ENCODE measurements around the gene SLC16A5. TPM values are rescaled to one million over a fixed set of nuclear protein-coding genes. Genes with fewer than 3 reads are reported as not detected.

Gene SLC16A5
- total RNA-seq, 6 experiments from 2014 or later = 1.2 to 3.7 (median 1.7) TPM

DNA sequence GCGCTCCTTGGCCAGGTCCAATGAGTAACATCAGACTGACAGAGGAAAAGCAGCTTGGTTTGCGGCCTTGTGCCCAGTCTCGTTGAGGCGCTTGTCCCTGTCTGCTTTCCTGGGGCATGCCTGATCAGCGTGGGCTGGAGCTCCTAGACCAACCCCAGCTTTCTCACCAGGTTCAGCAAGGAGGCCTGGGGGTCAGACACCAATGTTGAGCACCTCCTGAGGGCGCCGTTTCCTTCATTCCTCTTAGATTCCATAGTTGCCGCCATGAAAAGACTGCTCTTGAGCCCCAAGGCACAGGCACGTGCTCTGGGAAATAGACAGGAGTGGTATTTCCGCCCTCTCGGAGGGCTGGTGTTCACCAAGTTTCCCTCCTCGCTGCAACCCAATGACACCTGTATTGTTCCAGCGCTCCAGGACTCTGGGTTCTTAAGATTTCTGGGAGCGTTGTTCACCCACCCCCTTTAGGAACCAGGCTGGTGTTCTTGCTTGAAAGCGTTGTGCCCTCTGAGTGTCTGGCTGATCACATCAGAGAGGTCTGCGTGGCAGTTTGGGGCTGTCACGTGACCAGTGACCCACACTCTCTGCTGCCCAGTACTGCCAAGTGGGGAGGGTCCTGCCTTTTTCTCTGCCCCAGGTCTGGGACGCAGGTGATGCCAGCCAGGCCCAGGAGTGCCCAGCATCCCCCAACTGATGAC lies 22.7 kb upstream of the SLC16A5 start:
- peaks cover 0 to 8% (median 0%) of the 10 kb centered on the region in 4 donors for H3K4me1 ChIP-seq
- 100% methylated on average over 4 of the region's 18 CpGs for WGBS (ENCODE audit: insufficient coverage, low coverage, low lambda C conversion rate, missing lambda C conversion rate)
- peaks cover 0 to 23% (median 12%) of the 10 kb centered on the region in 4 donors for H3K36me3 ChIP-seq
- peak overlapping the region in 1 of 3 donors; percentile 47 for H3K27ac ChIP-seq
- TF ChIP-seq, protein P1, sequence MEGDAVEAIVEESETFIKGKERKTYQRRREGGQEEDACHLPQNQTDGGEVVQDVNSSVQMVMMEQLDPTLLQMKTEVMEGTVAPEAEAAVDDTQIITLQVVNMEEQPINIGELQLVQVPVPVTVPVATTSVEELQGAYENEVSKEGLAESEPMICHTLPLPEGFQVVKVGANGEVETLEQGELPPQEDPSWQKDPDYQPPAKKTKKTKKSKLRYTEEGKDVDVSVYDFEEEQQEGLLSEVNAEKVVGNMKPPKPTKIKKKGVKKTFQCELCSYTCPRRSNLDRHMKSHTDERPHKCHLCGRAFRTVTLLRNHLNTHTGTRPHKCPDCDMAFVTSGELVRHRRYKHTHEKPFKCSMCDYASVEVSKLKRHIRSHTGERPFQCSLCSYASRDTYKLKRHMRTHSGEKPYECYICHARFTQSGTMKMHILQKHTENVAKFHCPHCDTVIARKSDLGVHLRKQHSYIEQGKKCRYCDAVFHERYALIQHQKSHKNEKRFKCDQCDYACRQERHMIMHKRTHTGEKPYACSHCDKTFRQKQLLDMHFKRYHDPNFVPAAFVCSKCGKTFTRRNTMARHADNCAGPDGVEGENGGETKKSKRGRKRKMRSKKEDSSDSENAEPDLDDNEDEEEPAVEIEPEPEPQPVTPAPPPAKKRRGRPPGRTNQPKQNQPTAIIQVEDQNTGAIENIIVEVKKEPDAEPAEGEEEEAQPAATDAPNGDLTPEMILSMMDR (IDR thresholded peaks at IDR 0.05) = no peak
- no peak for TF ChIP-seq POLR2A (IDR thresholded peaks at IDR 0.05)
- H3K9me3 ChIP-seq = no peaks in the 10 kb centered on the region
- intact Hi-C loops (cut with DNase I) = loop anchor here in 1 of 2 donors (10.0 kb wide), 1 partner anchor 50 kb away; no protein-coding TSS in a partner anchor
- DNase-seq (no peak), ATAC-seq (no peak)
- no peak overlapping the region for H3K4me3 ChIP-seq
- no peaks in the 10 kb centered on the region for H3K27me3 ChIP-seq

DNA sequence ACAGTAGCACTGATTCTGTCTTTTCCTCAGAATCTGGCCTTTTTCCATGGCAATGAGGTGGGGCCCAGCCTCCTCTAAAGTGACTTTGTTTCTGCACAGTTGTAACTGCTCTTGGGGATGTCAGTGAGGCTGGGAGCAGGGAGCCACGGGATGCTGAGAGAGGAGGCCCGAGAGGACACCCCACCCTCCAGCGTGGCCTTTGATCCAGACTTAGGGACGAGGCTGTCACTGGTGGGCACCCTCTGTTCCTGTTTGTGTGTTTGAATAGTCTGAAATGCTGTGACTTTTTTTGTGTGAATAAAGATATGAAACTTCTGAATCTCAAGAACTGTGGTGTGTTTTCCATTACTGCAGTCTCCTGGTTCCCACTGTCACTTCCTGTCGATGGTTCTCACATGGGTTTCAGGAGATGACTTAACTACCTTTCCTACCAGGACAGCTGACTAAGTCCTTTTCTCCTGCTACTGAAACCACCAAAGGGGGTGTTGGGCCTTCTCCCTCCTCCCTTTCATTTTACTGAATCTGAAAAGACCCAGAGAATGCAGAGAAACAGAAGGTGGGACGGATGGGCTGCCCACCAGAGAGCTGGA lies 22.1 kb upstream of the SLC16A5 start:
- peaks cover 0 to 23% (median 12%) of the 10 kb centered on the region in 4 donors for H3K36me3 ChIP-seq
- no peaks in the 10 kb centered on the region for H3K27me3 ChIP-seq
- peak; percentile 37 to 56 (median 50) for ATAC-seq
- peak overlapping the region in 1 of 3 donors; percentile 47 for H3K27ac ChIP-seq
- no peak for DNase-seq
- TF ChIP-seq, protein P1 (IDR thresholded peaks at IDR 0.05) = no peak
- no peak for TF ChIP-seq POLR2A (IDR thresholded peaks at IDR 0.05)
- no peak overlapping the region for H3K4me3 ChIP-seq
- H3K9me3 ChIP-seq = no peaks in the 10 kb centered on the region
- WGBS (ENCODE audit: insufficient coverage, low coverage, low lambda C conversion rate, missing lambda C conversion rate) = 39% methylated on average over 4 of the region's 6 CpGs
- intact Hi-C loops (cut with DNase I) = loop anchor here in 1 of 2 donors (10.0 kb wide), 1 partner anchor 49 kb away; no protein-coding TSS in a partner anchor
- peaks cover 0 to 1% (median 0%) of the 10 kb centered on the region in 4 donors for H3K4me1 ChIP-seq

DNA sequence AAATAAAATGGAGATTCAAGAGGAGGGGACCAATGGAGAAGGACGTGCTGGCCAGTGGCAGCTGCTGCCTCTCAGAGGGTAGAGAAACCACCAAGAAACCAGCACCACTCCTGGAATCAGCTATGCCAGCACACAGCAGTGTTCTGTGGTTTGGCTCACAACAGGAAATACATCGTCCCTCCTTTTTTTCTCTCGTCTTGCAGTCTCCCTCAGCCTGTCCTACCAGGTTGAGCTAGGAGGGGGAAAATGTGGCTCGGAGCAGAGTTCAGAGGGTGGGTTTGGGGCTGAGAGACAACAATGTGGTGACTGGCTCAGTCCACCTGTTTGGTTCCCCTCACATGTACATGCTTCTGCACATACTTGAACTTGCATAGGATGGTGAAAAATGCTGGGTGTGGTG lies 19.9 kb upstream of the SLC16A5 start:
- Histone ChIP-seq H3K36me3 (peaks cover 0 to 16% (median 10%) of the 10 kb centered on the region in 4 donors), H3K27me3 (no peaks in the 10 kb centered on the region), H3K27ac (no peak overlapping the region), H3K9me3 (no peaks in the 10 kb centered on the region), H3K4me3 (no peak overlapping the region), H3K4me1 (no peaks in the 10 kb centered on the region)
- no peak for TF ChIP-seq POLR2A (IDR thresholded peaks at IDR 0.05)
- TF ChIP-seq, protein P1 (IDR thresholded peaks at IDR 0.05) = no peak
- WGBS (ENCODE audit: insufficient coverage, low coverage, low lambda C conversion rate, missing lambda C conversion rate) = 64% methylated on average over 4 of the region's 4 CpGs
- intact Hi-C loops (cut with DNase I) = loop anchor here in 1 of 2 donors (10.0 kb wide), 1 partner anchor 47 kb away; no protein-coding TSS in a partner anchor
- DNase-seq (no peak), ATAC-seq (no peak)

DNA sequence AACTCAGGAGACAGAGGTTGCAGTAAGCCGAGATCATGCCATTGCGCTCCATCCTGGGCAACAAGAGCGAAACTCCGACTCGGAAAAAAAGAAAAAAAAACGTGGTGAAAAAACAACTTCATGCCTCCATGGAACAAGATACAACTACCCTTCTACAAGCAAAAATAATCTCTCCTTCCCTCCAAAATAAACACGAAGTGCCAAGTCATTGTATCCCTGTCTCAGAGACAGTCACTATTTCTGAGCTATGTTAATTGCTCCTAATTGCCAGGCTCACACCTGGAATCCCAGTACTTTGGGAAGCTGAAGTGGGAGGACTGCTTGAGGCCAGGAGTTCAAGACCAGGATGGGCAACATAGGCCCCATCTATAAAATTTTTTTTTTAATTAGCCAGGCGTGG lies 19.0 kb upstream of the SLC16A5 start:
- Histone ChIP-seq H3K36me3 (peaks cover 0 to 7% (median 5%) of the 10 kb centered on the region in 4 donors), H3K27me3 (no peaks in the 10 kb centered on the region), H3K9me3 (no peaks in the 10 kb centered on the region), H3K27ac (no peak overlapping the region), H3K4me3 (no peak overlapping the region), H3K4me1 (no peaks in the 10 kb centered on the region)
- TF ChIP-seq, protein P1 (IDR thresholded peaks at IDR 0.05) = no peak
- TF ChIP-seq POLR2A (IDR thresholded peaks at IDR 0.05) = no peak
- ATAC-seq (no peak), DNase-seq (no peak)
- intact Hi-C loops (cut with DNase I) = loop anchor here in 1 of 2 donors (10.0 kb wide), 1 partner anchor 46 kb away; no protein-coding TSS in a partner anchor
- WGBS (ENCODE audit: insufficient coverage, low coverage, low lambda C conversion rate, missing lambda C conversion rate) = 71% methylated on average over 6 of the region's 8 CpGs
